HG03460 (cell line): ENCODE data around the gene TMEM270.
"Not testable (repeated sequence)": the region's sequence is repeated elsewhere in the genome, so short reads cannot be mapped to it uniquely, and the experiment has no call there.

Source experiments
- ATAC-seq: cut with Tn5 transposase; IDR thresholded peaks from one replicate; pipeline ENCODE4 v1.9.1; 2021; ENCODE audit not compliant: unreplicated experiment

Gene TMEM270, protein sequence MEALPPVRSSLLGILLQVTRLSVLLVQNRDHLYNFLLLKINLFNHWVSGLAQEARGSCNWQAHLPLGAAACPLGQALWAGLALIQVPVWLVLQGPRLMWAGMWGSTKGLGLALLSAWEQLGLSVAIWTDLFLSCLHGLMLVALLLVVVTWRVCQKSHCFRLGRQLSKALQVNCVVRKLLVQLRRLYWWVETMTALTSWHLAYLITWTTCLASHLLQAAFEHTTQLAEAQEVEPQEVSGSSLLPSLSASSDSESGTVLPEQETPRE

DNA sequence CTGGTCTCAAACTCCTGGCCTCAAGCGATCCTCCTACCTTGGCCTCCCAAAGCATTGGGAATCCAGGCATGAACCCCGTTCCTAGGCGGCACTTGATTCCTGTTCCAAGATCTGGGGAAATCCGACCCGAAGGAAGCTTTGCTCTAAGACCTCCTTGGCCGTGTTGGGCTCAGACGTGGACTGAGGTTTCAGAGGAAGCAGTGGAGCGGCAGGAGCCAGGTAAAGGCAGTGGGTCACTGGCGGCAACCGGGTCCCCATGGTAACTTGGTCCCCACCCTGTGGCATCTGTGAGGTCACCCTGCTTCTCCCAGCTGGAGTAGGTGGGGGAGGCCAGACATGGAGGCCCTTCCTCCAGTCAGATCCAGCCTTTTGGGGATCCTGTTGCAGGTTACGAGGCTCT is at the start of gene TMEM270:
Gene TMEM270 (plus strand): TSS at position 301 of the 400 bp plus-strand sequence. CDS start 36 bp downstream, at position 337.
- no peak for ATAC-seq

DNA sequence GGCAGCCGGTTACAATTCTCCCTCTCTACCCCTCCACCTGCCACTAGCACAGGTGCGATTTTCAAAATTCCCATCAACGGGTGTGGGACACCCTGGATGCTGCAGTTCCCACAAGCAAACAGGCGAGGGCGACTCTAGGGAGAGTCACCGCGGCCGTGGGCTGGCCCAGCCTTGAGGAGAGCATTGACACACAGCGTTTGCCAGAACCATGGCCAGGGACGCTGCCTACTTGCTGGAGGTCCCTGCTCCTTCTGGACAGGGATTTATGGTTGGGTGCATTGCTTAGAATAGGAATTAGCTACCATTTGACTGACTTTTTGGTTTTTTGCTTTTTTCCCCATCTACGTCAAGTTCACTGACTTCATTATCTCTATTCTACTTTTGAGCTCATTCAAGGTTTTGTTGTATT is 49.2 kb upstream of the TMEM270 start:
- no peak for ATAC-seq

DNA sequence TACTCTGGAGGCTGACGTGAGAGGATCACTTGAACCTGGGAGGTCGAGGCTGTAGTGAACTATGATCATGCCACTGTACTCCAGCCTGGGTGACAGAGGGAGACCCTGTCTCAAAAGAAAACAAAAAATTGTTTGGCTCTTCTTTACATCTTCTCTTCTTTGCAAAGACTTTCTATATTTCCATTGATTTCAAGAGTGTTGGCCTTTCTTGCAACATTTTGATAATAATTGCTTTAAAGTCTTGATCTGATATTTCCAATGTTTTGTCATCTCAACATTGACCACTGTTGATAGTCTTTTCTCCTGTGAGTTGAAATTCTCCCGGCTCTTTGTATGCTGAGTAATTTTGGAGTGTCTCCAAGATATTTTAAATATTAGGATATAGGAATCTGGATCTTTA is 48.0 kb upstream of the TMEM270 start:
- ATAC-seq, result no peak

DNA sequence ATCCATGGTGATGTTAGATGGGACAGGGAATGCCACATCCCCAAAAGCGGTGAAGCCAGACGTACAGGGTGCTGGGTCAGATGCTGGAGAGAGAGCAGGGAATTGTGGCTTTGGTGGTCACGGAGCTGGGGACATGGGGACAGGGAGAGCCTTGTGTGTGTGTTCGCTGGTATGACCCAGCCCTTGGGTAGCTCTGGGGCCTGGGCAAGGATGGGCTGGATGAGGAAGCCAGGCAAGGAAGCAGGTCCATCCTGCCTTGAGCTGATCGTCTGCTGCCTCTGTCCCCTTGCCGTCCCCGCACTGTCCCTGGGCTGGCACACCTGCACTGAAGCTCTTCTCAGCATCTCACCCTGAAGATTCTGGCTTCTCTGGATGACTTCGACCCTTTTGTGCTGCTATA is 45.5 kb upstream of the TMEM270 start:
- no peak for ATAC-seq

DNA sequence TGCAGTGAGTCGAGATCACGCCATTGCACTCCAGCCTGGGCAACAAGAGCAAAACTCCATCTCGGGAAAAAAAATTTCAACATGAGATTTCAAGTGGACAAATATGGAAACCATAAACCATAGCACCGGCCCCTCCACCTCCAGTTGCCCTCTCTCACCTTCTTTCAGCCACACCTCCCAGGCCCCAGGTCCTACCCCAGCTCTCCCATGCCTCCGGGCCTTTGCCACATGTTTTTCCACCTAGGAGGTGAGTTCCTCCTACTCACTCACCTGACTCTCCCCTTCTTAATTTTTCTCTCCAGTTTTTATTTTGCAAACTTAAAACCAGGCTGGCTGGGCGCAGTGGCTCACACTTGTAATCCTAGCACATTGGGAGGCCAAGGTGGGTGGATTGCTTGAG is 43.8 kb upstream of the TMEM270 start:
- no peak for ATAC-seq

DNA sequence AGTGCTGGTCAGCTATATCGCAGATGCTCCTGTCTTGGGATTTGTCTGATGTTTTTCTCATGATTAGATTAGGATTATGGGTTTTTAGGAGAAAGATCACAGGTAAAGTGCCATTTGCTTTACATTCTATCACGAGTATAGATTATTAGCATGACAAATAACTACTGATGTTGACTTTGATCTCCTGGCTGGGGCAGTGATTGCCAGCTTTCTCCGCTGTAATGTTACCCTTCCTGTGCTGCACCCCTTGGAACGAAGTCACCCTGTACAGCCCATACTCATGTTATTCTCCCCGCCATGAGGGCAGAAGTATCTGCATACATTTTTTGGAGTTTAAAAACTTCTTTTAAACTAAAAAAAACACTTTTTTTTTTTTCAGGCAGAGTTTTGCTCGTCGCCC is 40.9 kb upstream of the TMEM270 start:
- ATAC-seq, result no peak

DNA sequence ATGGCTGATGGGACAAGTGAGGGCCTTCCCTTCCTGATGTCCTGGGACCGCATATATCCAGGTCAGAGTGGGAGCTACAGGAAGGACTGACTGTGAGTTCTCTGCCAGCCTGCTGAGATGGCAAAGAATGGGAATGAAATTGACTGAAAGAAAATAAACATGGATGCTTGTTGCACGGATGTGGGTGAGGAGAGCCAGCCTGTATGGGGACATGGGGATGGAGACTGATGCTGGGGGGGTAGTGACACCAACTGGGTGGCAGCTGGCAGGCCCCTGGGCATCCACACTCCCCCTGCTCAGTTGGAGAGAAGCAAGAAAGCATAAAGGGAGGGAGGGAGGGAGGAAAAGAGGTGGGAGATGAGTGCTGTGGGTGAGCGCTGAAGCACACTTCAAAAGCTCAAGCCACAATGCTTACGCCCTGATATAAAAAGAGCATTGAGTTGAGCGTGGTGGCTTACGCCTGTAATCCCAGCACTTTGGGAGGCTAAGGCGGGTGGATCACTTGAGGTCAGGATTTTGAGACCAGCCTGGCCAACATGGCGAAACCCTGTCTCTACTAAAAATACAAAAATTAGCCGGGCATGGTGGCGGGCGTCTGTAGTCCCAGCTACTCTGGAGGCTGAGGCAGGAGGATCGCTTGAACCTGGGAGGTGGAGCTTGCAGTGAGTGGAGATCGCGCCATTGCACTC is 39.2 kb upstream of the TMEM270 start:
- ATAC-seq, result not testable (repeated sequence)

DNA sequence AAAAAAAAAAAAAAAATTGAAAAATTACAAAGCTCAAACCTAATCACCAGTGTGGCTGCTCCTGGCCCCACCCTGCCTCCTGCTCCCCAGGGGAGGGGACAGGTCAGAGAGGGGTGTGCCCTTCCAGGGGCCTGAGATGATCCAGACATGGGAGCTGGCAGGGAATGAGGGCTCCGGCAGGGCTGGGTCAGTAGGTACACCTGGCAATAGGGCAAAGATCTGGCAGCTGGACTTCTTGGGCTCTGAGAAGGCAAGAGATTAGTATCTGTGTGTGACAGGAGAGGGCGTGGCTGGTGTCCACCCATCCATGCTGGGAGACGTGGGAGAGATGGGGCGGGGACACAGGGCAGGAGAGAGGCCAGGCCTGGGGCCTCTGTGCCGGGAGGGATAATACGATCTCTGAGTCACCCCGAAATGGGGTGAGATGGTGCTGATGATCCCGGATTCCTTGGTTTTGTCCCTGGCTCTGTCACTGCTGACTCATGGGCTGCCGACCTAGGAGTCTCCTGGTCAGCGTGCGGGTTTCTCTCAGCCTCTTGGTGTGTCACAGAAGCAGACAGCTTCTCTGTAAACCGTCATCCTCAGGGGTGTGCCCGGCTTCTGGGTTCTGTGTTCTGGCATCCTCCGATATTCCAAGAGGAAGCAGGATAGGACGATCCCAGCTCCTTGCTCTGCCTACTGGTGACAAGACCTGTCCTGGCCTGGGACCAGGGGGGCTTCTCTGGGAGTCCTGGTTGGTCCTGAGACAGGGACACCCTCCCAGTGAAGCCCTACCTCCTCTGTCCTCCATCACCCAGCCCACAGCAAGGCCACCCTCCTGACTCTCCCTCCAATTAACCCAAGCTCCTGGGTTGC is 38.4 kb upstream of the TMEM270 start:
- no peak for ATAC-seq

DNA sequence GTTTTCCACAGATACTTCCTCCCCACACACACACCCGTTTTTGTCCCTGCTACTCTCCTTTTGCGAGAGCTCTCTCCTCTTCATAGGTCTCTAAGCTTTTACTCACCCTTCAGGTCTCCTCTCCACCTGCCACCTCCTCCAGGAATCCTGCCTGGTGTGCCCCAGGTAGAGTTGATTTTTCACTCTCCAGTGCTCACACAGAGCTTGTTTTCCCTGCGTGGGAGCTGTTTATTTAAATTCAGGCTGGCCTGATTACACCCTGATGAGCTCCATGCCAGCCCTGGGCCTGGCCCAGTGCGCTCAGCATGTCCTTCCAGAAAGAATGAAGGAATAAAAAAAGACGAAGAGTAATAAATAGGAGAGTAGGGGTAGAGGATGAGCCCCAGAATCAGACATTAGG is 37.7 kb upstream of the TMEM270 start:
- no peak for ATAC-seq

DNA sequence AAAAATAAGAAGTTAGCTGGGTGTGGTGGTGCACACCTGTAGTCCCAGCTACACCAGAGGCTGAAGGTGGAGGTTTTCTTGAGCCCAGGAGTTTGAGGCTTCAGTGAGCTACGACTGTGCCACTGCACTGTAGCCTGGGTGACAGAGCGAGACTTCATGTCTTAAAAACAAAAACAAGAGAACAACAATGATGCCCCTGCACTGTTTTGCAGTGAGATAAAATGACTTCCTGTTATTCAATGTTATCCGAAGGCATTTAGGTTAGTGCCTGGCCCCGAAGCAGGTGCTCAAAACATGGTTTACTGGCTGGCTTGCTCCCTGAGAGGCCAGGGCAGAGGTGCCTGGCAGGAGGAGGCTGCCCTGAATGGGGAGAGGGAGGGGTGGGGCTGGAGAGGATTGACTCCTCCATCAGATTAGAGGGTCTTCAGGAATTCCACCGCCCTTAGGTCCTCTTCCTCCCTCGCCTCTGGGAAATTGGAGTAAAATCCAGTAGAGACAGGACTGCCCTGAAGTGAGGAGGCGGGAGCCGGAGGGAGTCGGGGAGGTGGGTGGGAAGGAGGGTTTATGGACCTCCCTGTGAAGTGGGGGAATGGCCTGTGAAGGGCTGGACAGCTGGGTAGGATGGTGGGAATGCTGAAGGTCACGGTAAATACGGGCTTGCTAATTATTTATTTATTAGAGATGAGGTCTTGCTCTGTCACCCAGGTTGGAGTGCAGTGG is 36.9 kb upstream of the TMEM270 start:
- no peak for ATAC-seq

DNA sequence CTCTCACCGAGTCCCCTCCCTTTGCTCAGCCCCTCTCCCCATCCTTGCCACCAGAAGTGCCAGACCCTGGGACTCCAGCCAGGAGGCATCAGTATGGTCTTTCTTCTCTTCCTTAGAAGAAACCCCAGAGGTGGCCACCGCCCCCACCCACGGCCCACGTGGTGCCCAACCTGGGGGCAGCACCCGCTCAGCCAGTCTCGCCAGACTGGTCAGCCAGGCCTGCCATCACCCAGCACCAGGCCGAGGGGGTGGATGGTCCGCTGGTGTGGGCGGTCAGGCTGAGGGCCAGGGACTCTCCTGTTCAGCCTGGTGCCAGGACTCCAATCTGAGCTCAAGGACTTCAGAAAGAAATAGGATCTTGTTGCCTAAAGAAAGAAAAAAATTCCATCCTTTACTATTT is 36.0 kb upstream of the TMEM270 start:
- ATAC-seq, result no peak

DNA sequence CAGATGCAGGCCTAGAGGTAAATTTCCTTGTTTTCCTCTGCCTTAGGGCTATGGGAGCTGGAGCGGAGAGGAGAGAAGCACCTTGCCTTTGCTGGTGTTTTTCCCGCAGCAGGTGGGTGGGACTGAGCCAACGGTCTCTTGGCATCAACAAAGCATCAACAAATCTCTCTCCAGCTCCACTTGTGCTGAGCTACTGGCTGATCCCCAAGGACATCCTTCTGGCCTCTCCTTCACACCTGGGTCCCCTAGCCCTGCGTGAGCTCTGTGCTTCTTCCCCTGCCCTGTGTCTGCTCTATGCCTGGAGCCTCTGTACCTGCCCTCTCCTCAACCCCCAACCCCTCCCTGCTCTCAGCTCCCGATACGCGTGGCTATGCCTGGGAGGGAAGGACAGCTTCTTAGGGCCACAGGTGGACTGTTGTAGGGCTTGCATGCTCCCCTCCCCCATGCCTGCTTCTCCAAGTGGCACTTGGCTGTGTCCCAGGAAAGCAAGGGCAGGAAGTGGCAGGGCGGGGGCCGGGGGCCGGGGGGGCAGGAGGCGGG is 33.3 kb upstream of the TMEM270 start:
- no peak for ATAC-seq

DNA sequence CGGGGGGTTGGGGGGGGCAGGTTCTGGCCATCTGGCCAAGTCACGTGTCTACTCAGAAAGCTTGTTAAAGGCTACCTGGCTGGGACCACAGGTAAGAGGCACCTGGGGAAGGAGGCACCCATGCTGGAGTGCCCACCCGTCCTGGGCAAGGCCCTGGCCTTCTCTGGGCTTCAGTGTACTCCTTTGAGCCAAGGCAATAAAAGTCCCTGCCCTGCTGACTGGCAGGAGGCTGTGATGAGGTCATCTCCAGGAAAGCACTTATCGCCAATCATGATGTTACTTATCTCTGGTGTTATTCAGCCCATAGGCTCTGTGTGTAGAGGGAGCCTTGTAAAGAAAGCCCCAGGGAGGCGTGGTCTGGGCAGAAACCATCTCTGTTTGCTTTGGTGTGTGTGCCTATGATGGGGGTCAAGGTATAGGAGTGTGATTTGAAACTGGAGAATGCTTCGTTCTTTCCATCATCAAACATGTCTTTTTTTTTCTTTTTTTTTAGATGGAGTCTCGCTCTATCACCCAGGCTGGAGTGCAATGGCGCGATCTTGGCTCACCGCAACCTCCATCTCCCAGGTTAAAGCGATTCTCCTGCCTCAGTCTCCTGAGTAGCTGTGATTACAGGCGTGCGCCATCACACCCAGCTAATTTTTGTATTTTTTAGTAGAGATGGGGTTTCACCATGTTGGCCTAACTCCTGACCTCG is 32.7 kb upstream of the TMEM270 start:
- ATAC-seq, result no peak

DNA sequence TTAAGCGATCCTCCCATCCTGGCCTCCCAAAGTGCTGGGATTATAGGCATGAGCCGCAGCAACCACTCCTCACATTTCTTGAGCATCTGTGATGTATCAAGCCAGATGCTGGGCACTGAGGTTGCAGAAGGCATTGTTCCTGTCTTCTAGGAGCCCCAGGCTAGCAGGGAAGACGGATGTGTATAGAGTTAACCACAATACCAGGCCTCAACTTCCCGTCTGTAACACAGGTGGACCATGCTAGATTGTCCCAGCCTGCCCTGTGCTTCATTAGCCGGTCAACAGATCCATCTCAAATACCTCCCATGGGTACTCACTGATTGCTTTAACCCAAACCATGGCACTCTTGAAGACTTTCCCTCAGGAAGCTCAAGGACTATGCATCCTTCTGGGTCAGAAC is 32.0 kb upstream of the TMEM270 start:
- ATAC-seq, result no peak

DNA sequence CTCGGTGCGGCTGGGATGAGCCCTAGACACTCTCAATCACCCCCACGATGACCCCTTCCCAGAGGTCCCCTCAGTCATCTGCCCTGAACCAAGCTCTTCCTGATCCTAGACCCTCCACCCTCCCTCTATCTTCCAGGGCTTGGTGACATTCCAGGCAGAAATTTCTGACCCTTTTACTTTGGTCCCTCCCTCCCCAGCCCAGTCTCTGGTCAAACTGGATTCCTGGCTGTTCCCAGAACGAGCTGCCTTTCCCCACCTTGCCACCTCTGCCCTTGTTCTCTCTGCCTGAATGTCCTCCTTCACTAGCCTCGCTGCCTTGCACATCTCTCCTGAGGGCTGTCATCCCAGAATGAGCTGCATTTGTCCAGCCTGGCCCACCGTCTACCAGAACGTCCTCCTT is 31.5 kb upstream of the TMEM270 start:
- no peak for ATAC-seq

DNA sequence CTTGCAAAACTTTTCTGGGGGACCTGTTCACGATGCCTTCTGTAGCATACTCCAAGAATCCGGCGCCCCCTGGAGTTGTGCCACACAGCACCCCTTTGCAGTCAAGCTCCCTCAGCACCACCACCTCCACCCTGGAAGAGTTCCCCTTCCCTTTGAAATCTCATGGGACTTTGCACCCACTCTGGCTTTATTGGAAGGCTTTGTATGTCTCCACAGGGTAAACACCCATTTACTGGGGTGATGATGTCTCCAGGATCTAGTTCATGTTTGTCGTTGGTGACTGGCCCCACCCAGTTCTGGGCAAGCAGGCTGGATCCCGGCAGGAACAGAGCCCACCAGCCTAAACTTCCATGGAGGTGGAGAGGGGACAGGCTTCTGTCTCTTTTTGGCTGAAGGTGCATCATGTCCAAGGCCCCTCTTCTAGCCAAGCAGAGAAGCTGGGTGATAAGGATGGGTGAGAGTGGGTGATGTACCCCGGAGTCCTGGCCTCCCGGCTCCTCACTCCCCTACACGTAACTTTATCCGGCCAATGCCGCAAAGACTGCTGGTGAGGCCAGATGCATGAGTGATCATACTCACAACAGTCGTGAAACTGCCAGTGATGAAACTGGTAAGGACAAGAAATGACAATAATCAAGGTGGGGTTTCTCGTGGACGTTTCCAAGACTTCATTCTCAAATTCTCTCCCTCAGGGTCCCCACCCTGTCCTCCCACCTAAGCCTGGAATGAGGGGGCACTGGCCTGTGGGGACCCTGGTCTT is 30.9 kb upstream of the TMEM270 start:
- ATAC-seq, result no peak

DNA sequence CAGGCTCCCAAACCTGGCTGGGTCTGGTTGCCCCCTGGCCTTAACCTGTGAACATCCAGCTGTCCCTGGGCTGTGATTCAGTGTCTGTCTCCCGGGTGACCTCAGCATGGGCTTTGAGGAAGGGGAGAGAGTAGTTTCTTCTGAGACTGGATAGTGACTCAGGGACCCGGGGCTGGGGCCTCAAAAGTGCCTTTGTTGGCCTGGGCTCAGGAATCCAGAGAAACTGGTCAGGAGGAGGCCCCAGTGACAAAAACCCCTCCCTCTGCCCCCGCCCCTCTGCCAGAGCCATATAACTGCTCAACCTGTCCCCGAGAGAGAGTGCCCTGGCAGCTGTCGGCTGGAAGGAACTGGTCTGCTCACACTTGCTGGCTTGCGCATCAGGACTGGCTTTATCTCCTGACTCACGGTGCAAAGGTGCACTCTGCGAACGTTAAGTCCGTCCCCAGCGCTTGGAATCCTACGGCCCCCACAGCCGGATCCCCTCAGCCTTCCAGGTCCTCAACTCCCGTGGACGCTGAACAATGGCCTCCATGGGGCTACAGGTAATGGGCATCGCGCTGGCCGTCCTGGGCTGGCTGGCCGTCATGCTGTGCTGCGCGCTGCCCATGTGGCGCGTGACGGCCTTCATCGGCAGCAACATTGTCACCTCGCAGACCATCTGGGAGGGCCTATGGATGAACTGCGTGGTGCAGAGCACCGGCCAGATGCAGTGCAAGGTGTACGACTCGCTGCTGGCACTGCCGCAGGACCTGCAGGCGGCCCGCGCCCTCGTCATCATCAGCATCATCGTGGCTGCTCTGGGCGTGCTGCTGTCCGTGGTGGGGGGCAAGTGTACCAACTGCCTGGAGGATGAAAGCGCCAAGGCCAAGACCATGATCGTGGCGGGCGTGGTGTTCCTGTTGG is 30.0 kb upstream of the TMEM270 start, which contains the start of gene CLDN4:
Gene CLDN4 (plus strand): TSS at position 316 of the 903 bp plus-strand sequence. CDS start 206 bp downstream, at position 522.
- no peak for ATAC-seq

DNA sequence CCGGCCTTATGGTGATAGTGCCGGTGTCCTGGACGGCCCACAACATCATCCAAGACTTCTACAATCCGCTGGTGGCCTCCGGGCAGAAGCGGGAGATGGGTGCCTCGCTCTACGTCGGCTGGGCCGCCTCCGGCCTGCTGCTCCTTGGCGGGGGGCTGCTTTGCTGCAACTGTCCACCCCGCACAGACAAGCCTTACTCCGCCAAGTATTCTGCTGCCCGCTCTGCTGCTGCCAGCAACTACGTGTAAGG is 29.4 kb upstream of the TMEM270 start:
- no peak for ATAC-seq
